ENCODE measurements around the gene TEDC1. TPM values are rescaled to one million over a fixed set of nuclear protein-coding genes. Genes with fewer than 3 reads are reported as not detected.

TEDC1 gene
- total RNA-seq, 1 experiment from 2014 or later: 17.9 TPM

- Mint-ChIP-seq H3K9me3 (no peaks in the 10 kb centered on the region), H3K4me1 (peaks cover 21% of the 10 kb centered on the region), H3K27me3 (ENCODE audit: low read depth) (peaks cover 86% of the 10 kb centered on the region), H3K36me3 (no peaks in the 10 kb centered on the region), H3K27ac (no peak overlapping the region), H3K4me3 (peak overlapping the region; percentile 49)
- TF ChIP-seq ZBTB43 (CRISPR knock-in tag; IDR thresholded peaks at IDR 0.05) (no peak), AR (CRISPR knock-in tag; IDR thresholded peaks at IDR 0.05) (no peak), CREM (CRISPR knock-in tag; IDR thresholded peaks at IDR 0.05) (no peak), NR3C1 (CRISPR knock-in tag; conservative IDR thresholded peaks at IDR 0.05; ENCODE audit: low read depth) (no peak), ZNF423 (CRISPR knock-in tag; IDR thresholded peaks at IDR 0.05) (peak; percentile 66), FOXK1 (CRISPR knock-in tag; IDR thresholded peaks at IDR 0.05) (peak; percentile 67)
- ATAC-seq (peak; percentile 15), DNase-seq (ENCODE audit: low spot score) (peak; percentile 84)
- POLR2A ChIA-PET: interaction anchor here (1.3 to 1.7 kb wide), 3 partner anchors 10 to 11 kb away, joined by 3 to 6 read pairs (median 3); no protein-coding TSS in a partner anchor
- CTCF ChIA-PET: interaction anchor here (1.0 to 5.1 kb wide), 7 partner anchors 8 to 713 kb away, joined by 3 to 116 read pairs (median 4); no protein-coding TSS in a partner anchor
Observed at GRCh38 chr14:105481886-105482457, 9.1 kb upstream of the TEDC1 start.

- POLR2A ChIA-PET: no interaction called here
- H3K27ac Mint-ChIP-seq: no peak overlapping the region
- no peak for DNase-seq (ENCODE audit: low spot score)
Observed at GRCh38 chr14:105482486-105483110, 8.4 kb upstream of the TEDC1 start.

More at GRCh38 chr14:105482486-105483110, 8.4 kb upstream of the TEDC1 start:
- Mint-ChIP-seq H3K4me3 (no peak overlapping the region), H3K36me3 (no peaks in the 10 kb centered on the region), H3K27me3 (ENCODE audit: low read depth) (peaks cover 84% of the 10 kb centered on the region), H3K9me3 (no peaks in the 10 kb centered on the region), H3K4me1 (peaks cover 18% of the 10 kb centered on the region)
- no peak for ATAC-seq
- TF ChIP-seq EMX1 (CRISPR knock-in tag; IDR thresholded peaks at IDR 0.05) (no peak), PRRX2 (CRISPR knock-in tag; IDR thresholded peaks at IDR 0.05) (no peak), ZMAT4 (CRISPR knock-in tag; IDR thresholded peaks at IDR 0.05) (no peak), KAT7 (CRISPR knock-in tag; IDR thresholded peaks at IDR 0.05; ENCODE audit: borderline replicate concordance) (no peak), GTF2I (CRISPR knock-in tag; conservative IDR thresholded peaks at IDR 0.05) (no peak), E2F1 (CRISPR knock-in tag; IDR thresholded peaks at IDR 0.05) (no peak), PREB (CRISPR knock-in tag; IDR thresholded peaks at IDR 0.05; ENCODE audit: borderline replicate concordance) (no peak), ZNF396 (CRISPR knock-in tag; IDR thresholded peaks at IDR 0.05; ENCODE audit: borderline replicate concordance) (no peak), ZSCAN18 (CRISPR knock-in tag; IDR thresholded peaks at IDR 0.05) (no peak), CDX4 (CRISPR knock-in tag; IDR thresholded peaks at IDR 0.05; ENCODE audit: borderline replicate concordance) (no peak), MLX (CRISPR knock-in tag; IDR thresholded peaks at IDR 0.05) (no peak), NFYB (CRISPR knock-in tag; conservative IDR thresholded peaks at IDR 0.05; ENCODE audit: low read depth) (no peak)
- CTCF ChIA-PET: interaction anchor here (1.0 to 5.1 kb wide), 4 partner anchors 7 to 714 kb away, joined by 3 to 116 read pairs (median 48); no protein-coding TSS in a partner anchor
